SH-SY5Y (cell line): ENCODE data around the gene ALDH9A1.

ENCODE experiments used
- GATA2 ChIP-seq: IDR thresholded peaks from 2 replicates; pipeline ENCODE4 v1.6.1; 2011; ENCODE audit warnings: mild to moderate bottlenecking, low read depth, low read length
- GATA3 ChIP-seq: IDR thresholded peaks from 2 replicates; pipeline ENCODE4 v1.6.1; 2011; ENCODE audit warnings: low read depth, mild to moderate bottlenecking, low read length, moderate library complexity

- TF ChIP-seq GATA2 (no peak), GATA3 (no peak)
Observed at GRCh38 chr1:165616054-165616612, 82.2 kb downstream of the ALDH9A1 start.
